GM12878 (cell line): ENCODE measurements around the gene VTI1A. TPM values are rescaled to one million over a fixed set of nuclear protein-coding genes. Genes with fewer than 3 reads are reported as not detected.

Source experiments
- ATAC-seq: fragments of 200-7000 bp; cut with Tn5 transposase; 3 replicates; pipeline ENCODE4 v1.9.1; 2020; ENCODE audit warnings: mild to moderate bottlenecking, moderate library complexity
- BruUV-seq: library from RNA; stranded (reverse); fragments of 400-500 nt; replicated peaks from 2 replicates; lab custom pipeline; 2021; lab: Mats Ljungman, UMichigan
- CTCF ChIA-PET: fragments of 300-600 bp; sonication (Branson Sonifier 250); formaldehyde crosslinking; extraction: SDS; loops from one replicate; lab custom pipeline; 2021; ENCODE audit warnings: inconsistent platforms; lab: Yijun Ruan, JAX
- POLR2A ChIA-PET: fragments of 350-600 bp; formaldehyde crosslinking; extraction: SDS; loops from one replicate; lab custom pipeline; 2021; ENCODE audit warnings: inconsistent platforms; lab: Charles Lee
- RAD21 ChIA-PET: fragments of 300-600 bp; sonication (Branson Sonifier 250); formaldehyde crosslinking; loops from one replicate; lab custom pipeline; 2023; ENCODE audit warnings: antibody characterized with exemption; ENCODE audit not compliant: unreplicated experiment; lab: Charles Lee
- SMC1A ChIA-PET: fragments of 300-600 bp; sonication (Branson Sonifier 250); formaldehyde crosslinking; loops from one replicate; lab custom pipeline; 2023; ENCODE audit not compliant: unreplicated experiment, uncharacterized antibody; lab: Charles Lee
- DNase-seq: peaks from one replicate; pipeline ENCODE4 v3.0.0-alpha.2; 2011; ENCODE audit warnings: low read depth, low spot score
- FAIRE-seq: peaks from 3 replicates; lab custom pipeline; 2011; peaks lifted over from hg19 to GRCh38; lab: Jason Lieb, UNC
- H2AFZ ChIP-seq: 2 replicates; pipeline ENCODE4 v1.6.0; 2011; ENCODE audit warnings: low read depth, low read length, control low read depth; ENCODE audit not compliant: control insufficient read depth
- H3K27ac ChIP-seq: 2 replicates; pipeline ENCODE4 v1.5.1; 2011; ENCODE audit warnings: control low read depth; ENCODE audit not compliant: control insufficient read depth, insufficient read depth
- H3K27me3 ChIP-seq, 2 experiments: replicated peaks in 1 of 2; 2 replicates each; pipeline versions ENCODE4 v1.6.0 to v1.6.1; 2011; ENCODE audit warnings: low read length in 1 of 2; ENCODE audit not compliant: control insufficient read depth in 2 of 2, insufficient read depth in 2 of 2
- H3K36me3 ChIP-seq, 2 experiments: 2 replicates each; pipeline ENCODE4 v1.5.1; 2011; ENCODE audit warnings: low read length in 1 of 2; ENCODE audit not compliant: control insufficient read depth in 2 of 2, insufficient read depth in 2 of 2
- H3K4me1 ChIP-seq: 2 replicates; pipeline ENCODE4 v1.6.1; 2011; ENCODE audit warnings: mild to moderate bottlenecking, low read length, moderate library complexity, mixed read lengths; ENCODE audit not compliant: control insufficient read depth, insufficient read depth
- H3K4me2 ChIP-seq: 2 replicates; pipeline ENCODE4 v1.6.0; 2011; ENCODE audit warnings: control low read depth; ENCODE audit not compliant: control insufficient read depth, insufficient read depth
- H3K4me3 ChIP-seq: fragments of 200-600 bp; sonication (generic); 2 replicates; pipeline ENCODE4 v1.5.1; 2016
- H3K79me2 ChIP-seq: 2 replicates; pipeline ENCODE4 v1.6.0; 2011; ENCODE audit warnings: low read length; ENCODE audit not compliant: control insufficient read depth, insufficient read depth
- H3K9ac ChIP-seq: 2 replicates; pipeline ENCODE4 v1.8.0; 2011; ENCODE audit warnings: low read length, control low read depth, mixed read lengths; ENCODE audit not compliant: control insufficient read depth, insufficient read depth
- H3K9me3 ChIP-seq: replicated peaks from 3 replicates; pipeline ENCODE4 v1.5.1; 2011; ENCODE audit warnings: mild to moderate bottlenecking, low read length; ENCODE audit not compliant: control insufficient read depth, insufficient read depth
- H4K20me1 ChIP-seq: 2 replicates; pipeline ENCODE4 v1.6.0; 2011; ENCODE audit not compliant: control insufficient read depth, insufficient read depth
- BACH1 ChIP-seq: fragments of 450-650 bp; IDR thresholded peaks from 2 replicates; pipeline ENCODE4 v1.6.1; 2017; ENCODE audit warnings: mild to moderate bottlenecking, borderline replicate concordance
- BMI1 ChIP-seq: fragments of 450-650 bp; IDR thresholded peaks from 2 replicates; pipeline ENCODE4 v1.6.1; 2016; ENCODE audit warnings: mild to moderate bottlenecking, moderate library complexity, borderline replicate concordance
- CHD1 ChIP-seq: IDR thresholded peaks from 2 replicates; pipeline ENCODE4 v1.6.1; 2012; ENCODE audit warnings: low read depth, low read length, improper control_type of control experiment
- EP300 ChIP-seq, 2 experiments: fragments of 150-350 bp in 1 of 2; IDR thresholded peaks; 2 replicates each; pipeline ENCODE4 v1.6.1; 2011 to 2012; ENCODE audit warnings: low read depth in 2 of 2, low read length in 2 of 2, borderline replicate concordance in 1 of 2, improper control_type of control experiment in 1 of 2, inconsistent platforms in 1 of 2; ENCODE audit not compliant: control insufficient read depth in 1 of 2
- KAT2A ChIP-seq: conservative IDR thresholded peaks from 2 replicates; pipeline ENCODE4 v1.6.1; 2011; ENCODE audit warnings: low read depth, low read length; ENCODE audit not compliant: control insufficient read depth
- KLF5 ChIP-seq: fragments of 450-650 bp; IDR thresholded peaks from 2 replicates; pipeline ENCODE4 v1.6.1; 2014; ENCODE audit warnings: mild to moderate bottlenecking; ENCODE audit not compliant: partially characterized antibody
- NFYA ChIP-seq: IDR thresholded peaks from 2 replicates; pipeline ENCODE4 v1.6.1; 2011; ENCODE audit warnings: low read depth, mild to moderate bottlenecking, low read length, improper control_type of control experiment, borderline replicate concordance
- NRF1 ChIP-seq: conservative IDR thresholded peaks from 2 replicates; pipeline ENCODE4 v1.6.1; 2011; ENCODE audit warnings: mild to moderate bottlenecking, low read depth, low read length, improper control_type of control experiment
- SMC3 ChIP-seq: IDR thresholded peaks from 2 replicates; pipeline ENCODE4 v1.6.1; 2011; ENCODE audit warnings: low read length, improper control_type of control experiment, borderline replicate concordance
- SUZ12 ChIP-seq: fragments of 200-600 bp; sonication (generic); IDR thresholded peaks from one replicate; pipeline ENCODE4 v1.6.1; 2018; ENCODE audit warnings: antibody characterized with exemption, mild to moderate bottlenecking; ENCODE audit not compliant: unreplicated experiment
- TBL1XR1 ChIP-seq: IDR thresholded peaks from 2 replicates; pipeline ENCODE4 v1.6.1; 2012; ENCODE audit warnings: low read depth, low read length, improper control_type of control experiment
- ZNF207 ChIP-seq: fragments of 450-650 bp; IDR thresholded peaks from 2 replicates; pipeline ENCODE4 v1.6.1; 2014; ENCODE audit warnings: antibody characterized with exemption, mild to moderate bottlenecking, borderline replicate concordance
- in situ Hi-C: fragments of 300-500 bp; cut with MboI; formaldehyde crosslinking; loops from 9 replicates; pipeline ENCODE4 v1.14.3; 2018; ENCODE audit warnings: mixed read lengths
- intact Hi-C: fragments of 100-400 bp; cut with micrococcal nuclease; formaldehyde crosslinking; loops from one replicate; pipeline ENCODE4 v1.14.2; 2022; ENCODE audit not compliant: unreplicated experiment
- polyA plus RNA-seq, 11 experiments: library from polyadenylated mRNA; depleted of rRNA in 4 of 11; unstranded in 6 of 11; stranded (reverse) in 5 of 11; fragments of >200 nt; fragmentation: Nextera tagmentation in 4 of 11; fragmentation: Illumina TruSeq in 1 of 11; extraction: Ambion mirVana in 4 of 11; extraction: Trizol in 1 of 11; gene quantifications; 1 replicate in 1 of 11; 2 replicates in 10 of 11; pipeline versions ENCODE4 v1.2.1 to v1.2.3, GENCODE V29; 2011 to 2016; ENCODE audit warnings: inconsistent platforms in 2 of 11, missing spikeins in 2 of 11, low read depth in 1 of 11
- total RNA-seq, 4 experiments: library from RNA; depleted of rRNA in 3 of 4; stranded (reverse); fragments of >200 nt in 3 of 4; fragmentation: Illumina TruSeq in 1 of 4; extraction: Trizol in 1 of 4; gene quantifications; 2 replicates each; pipeline versions ENCODE4 v1.2.1 to v1.2.3, GENCODE V29; 2013 to 2021
- TF ChIP-seq, protein P1 (sequence below): IDR thresholded peaks from 2 replicates; pipeline ENCODE4 v1.6.1; 2012; ENCODE audit warnings: low read length, inconsistent platforms
- TF ChIP-seq, protein P2 (sequence below): fragments of 150-350 bp; IDR thresholded peaks from 2 replicates; pipeline ENCODE4 v1.6.1; 2016; ENCODE audit warnings: low read depth, low read length
- TF ChIP-seq, protein P3 (sequence below): IDR thresholded peaks from 2 replicates; pipeline ENCODE4 v1.6.1; 2012; ENCODE audit warnings: low read depth, low read length, improper control_type of control experiment
- TF ChIP-seq, protein P4 (sequence below): fragments of 150-350 bp; IDR thresholded peaks from 2 replicates; pipeline ENCODE4 v1.6.1; 2014; ENCODE audit warnings: mild to moderate bottlenecking, low read depth, low read length
- TF ChIP-seq, protein P5 (sequence below): fragments of 450-650 bp; IDR thresholded peaks from 2 replicates; pipeline ENCODE4 v1.6.1; 2017; ENCODE audit warnings: borderline replicate concordance

The VTI1A gene
- total and polyA plus RNA-seq, 10 of the 15 experiments (the other 5 are each of a cell fraction or from before 2014, with no cell fraction given) = 12.4 to 43.2 (median 27.5) TPM

DNA sequence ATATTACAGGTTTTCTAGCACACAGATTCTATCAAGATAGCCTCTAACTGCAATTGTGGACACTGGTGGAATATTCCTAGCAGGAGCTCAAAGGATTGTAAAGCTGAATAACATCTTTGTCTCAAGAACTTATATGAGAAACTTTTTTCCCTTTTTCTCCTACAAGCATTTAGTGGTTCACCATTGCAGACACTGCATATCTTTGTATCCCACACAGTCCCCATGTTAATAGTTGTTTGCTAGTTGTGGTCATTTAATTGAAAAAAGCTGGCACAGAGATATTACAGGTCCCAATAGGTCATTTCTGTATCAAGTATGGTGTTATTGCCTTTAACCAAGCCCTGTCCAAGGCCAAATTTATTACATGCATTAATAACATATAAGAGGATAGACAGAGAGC is 276.9 kb downstream of the VTI1A start:
- Histone ChIP-seq H3K4me3 (no peak overlapping the region), H3K9ac (no peak overlapping the region), H3K36me3 (no peaks in the 10 kb centered on the region), H3K79me2 (no peaks in the 10 kb centered on the region), H2AFZ (no peak overlapping the region), H3K4me1 (no peaks in the 10 kb centered on the region), H3K4me2 (no peak overlapping the region), H3K27me3 (no peaks in the 10 kb centered on the region), H4K20me1 (no peaks in the 10 kb centered on the region), H3K27ac (no peak overlapping the region), H3K9me3 (no peaks in the 10 kb centered on the region)
- no peak for FAIRE-seq
- CTCF ChIA-PET = interaction anchor here (0.6 to 3.4 kb wide), 6 partner anchors 15 to 365 kb away, joined by 3 to 8 read pairs (median 3); no protein-coding TSS in a partner anchor
- no peak for DNase-seq
- RAD21 ChIA-PET = interaction anchor here (1.3 kb wide), 1 partner anchor 661 kb away, joined by 3 read pairs; no protein-coding TSS in a partner anchor
- ATAC-seq = no peak
- intact Hi-C loops = loop anchor here (5.0 to 10.0 kb wide), 5 partner anchors 331 to 841 kb away; no protein-coding TSS in a partner anchor
- SMC1A ChIA-PET = interaction anchor here (0.6 to 0.9 kb wide), 2 partner anchors 13 to 737 kb away, joined by 3 read pairs; no protein-coding TSS in a partner anchor
- POLR2A ChIA-PET = no interaction called here
- in situ Hi-C loops = loop anchor here (10.0 kb wide), 1 partner anchor 661 kb away; no protein-coding TSS in a partner anchor
- BruUV-seq = no TSS peak
- no peak for TF ChIP-seq KLF5
- TF ChIP-seq, protein P1, sequence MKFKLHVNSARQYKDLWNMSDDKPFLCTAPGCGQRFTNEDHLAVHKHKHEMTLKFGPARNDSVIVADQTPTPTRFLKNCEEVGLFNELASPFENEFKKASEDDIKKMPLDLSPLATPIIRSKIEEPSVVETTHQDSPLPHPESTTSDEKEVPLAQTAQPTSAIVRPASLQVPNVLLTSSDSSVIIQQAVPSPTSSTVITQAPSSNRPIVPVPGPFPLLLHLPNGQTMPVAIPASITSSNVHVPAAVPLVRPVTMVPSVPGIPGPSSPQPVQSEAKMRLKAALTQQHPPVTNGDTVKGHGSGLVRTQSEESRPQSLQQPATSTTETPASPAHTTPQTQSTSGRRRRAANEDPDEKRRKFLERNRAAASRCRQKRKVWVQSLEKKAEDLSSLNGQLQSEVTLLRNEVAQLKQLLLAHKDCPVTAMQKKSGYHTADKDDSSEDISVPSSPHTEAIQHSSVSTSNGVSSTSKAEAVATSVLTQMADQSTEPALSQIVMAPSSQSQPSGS = no peak
- no peak for TF ChIP-seq BMI1
- TF ChIP-seq ZNF207 = no peak
- no peak for TF ChIP-seq TBL1XR1
- TF ChIP-seq, protein P2, sequence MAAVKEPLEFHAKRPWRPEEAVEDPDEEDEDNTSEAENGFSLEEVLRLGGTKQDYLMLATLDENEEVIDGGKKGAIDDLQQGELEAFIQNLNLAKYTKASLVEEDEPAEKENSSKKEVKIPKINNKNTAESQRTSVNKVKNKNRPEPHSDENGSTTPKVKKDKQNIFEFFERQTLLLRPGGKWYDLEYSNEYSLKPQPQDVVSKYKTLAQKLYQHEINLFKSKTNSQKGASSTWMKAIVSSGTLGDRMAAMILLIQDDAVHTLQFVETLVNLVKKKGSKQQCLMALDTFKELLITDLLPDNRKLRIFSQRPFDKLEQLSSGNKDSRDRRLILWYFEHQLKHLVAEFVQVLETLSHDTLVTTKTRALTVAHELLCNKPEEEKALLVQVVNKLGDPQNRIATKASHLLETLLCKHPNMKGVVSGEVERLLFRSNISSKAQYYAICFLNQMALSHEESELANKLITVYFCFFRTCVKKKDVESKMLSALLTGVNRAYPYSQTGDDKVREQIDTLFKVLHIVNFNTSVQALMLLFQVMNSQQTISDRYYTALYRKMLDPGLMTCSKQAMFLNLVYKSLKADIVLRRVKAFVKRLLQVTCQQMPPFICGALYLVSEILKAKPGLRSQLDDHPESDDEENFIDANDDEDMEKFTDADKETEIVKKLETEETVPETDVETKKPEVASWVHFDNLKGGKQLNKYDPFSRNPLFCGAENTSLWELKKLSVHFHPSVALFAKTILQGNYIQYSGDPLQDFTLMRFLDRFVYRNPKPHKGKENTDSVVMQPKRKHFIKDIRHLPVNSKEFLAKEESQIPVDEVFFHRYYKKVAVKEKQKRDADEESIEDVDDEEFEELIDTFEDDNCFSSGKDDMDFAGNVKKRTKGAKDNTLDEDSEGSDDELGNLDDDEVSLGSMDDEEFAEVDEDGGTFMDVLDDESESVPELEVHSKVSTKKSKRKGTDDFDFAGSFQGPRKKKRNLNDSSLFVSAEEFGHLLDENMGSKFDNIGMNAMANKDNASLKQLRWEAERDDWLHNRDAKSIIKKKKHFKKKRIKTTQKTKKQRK = no peak
- no peak for TF ChIP-seq KAT2A
- TF ChIP-seq SMC3 = no peak
- TF ChIP-seq, protein P3, sequence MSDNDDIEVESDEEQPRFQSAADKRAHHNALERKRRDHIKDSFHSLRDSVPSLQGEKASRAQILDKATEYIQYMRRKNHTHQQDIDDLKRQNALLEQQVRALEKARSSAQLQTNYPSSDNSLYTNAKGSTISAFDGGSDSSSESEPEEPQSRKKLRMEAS = no peak
- TF ChIP-seq CHD1 = no peak
- TF ChIP-seq, protein P4, sequence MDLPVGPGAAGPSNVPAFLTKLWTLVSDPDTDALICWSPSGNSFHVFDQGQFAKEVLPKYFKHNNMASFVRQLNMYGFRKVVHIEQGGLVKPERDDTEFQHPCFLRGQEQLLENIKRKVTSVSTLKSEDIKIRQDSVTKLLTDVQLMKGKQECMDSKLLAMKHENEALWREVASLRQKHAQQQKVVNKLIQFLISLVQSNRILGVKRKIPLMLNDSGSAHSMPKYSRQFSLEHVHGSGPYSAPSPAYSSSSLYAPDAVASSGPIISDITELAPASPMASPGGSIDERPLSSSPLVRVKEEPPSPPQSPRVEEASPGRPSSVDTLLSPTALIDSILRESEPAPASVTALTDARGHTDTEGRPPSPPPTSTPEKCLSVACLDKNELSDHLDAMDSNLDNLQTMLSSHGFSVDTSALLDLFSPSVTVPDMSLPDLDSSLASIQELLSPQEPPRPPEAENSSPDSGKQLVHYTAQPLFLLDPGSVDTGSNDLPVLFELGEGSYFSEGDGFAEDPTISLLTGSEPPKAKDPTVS = no peak
- no peak for TF ChIP-seq NFYA
- TF ChIP-seq, protein P5, sequence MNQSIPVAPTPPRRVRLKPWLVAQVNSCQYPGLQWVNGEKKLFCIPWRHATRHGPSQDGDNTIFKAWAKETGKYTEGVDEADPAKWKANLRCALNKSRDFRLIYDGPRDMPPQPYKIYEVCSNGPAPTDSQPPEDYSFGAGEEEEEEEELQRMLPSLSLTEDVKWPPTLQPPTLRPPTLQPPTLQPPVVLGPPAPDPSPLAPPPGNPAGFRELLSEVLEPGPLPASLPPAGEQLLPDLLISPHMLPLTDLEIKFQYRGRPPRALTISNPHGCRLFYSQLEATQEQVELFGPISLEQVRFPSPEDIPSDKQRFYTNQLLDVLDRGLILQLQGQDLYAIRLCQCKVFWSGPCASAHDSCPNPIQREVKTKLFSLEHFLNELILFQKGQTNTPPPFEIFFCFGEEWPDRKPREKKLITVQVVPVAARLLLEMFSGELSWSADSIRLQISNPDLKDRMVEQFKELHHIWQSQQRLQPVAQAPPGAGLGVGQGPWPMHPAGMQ = no peak
- TF ChIP-seq EP300 (IDR thresholded peaks at IDR 0.05; ENCODE audit: borderline replicate concordance in 1 of 2, control insufficient read depth in 1 of 2, low read depth in 2 of 2, low read length in 2 of 2) = no peak
- TF ChIP-seq BACH1 = no peak
- no peak for TF ChIP-seq NRF1
- no peak for TF ChIP-seq SUZ12
